GM23338 (cell line): ENCODE data around the gene KCNT1. TPM values are rescaled to one million over a fixed set of nuclear protein-coding genes. Genes with fewer than 3 reads are reported as not detected.

Source experiments
- ATAC-seq: fragments of 200-7000 bp; cut with Tn5 transposase; 3 replicates; pipeline ENCODE4 v1.9.1; 2020
- DNase-seq: peaks from one replicate; pipeline ENCODE4 v3.0.0-alpha.2; 2015; ENCODE audit warnings: low spot score
- H2AFZ ChIP-seq: fragments of 200-600 bp; sonication (generic); 2 replicates; pipeline ENCODE4 v1.8.0; 2016; ENCODE audit warnings: antibody characterized with exemption, mild to moderate bottlenecking, moderate library complexity
- H3F3A ChIP-seq: fragments of 200-600 bp; sonication (generic); replicated peaks from 2 replicates; pipeline ENCODE4 v1.8.0; 2017; ENCODE audit warnings: antibody characterized with exemption, mixed run types, low read depth
- H3K27ac ChIP-seq: fragments of 200-600 bp; sonication (generic); 2 replicates; pipeline ENCODE4 v1.6.1; 2016; ENCODE audit warnings: low read depth
- H3K27me3 ChIP-seq: fragments of 200-600 bp; sonication (generic); 2 replicates; pipeline ENCODE4 v1.8.0; 2016; ENCODE audit warnings: mild to moderate bottlenecking, mixed run types, moderate library complexity; ENCODE audit not compliant: insufficient read depth
- H3K36me3 ChIP-seq: fragments of 200-600 bp; sonication (generic); 2 replicates; pipeline ENCODE4 v1.8.0; 2016; ENCODE audit warnings: mild to moderate bottlenecking; ENCODE audit not compliant: insufficient read depth
- H3K4me1 ChIP-seq: fragments of 200-600 bp; sonication (generic); 2 replicates; pipeline ENCODE4 v1.8.0; 2016; ENCODE audit warnings: mild to moderate bottlenecking, moderate library complexity; ENCODE audit not compliant: insufficient read depth
- H3K4me2 ChIP-seq: fragments of 200-600 bp; sonication (generic); 2 replicates; pipeline ENCODE4 v1.7.1; 2017; ENCODE audit warnings: mixed run types
- H3K4me3 ChIP-seq: fragments of 200-600 bp; sonication (generic); 2 replicates; pipeline ENCODE4 v1.6.1; 2016; ENCODE audit warnings: mixed run types
- H3K79me2 ChIP-seq: fragments of 200-600 bp; sonication (generic); replicated peaks from 2 replicates; pipeline ENCODE4 v1.8.0; 2017; ENCODE audit warnings: mild to moderate bottlenecking; ENCODE audit not compliant: insufficient read depth
- H3K9me2 ChIP-seq: fragments of 200-600 bp; sonication (generic); 2 replicates; pipeline ENCODE4 v1.8.0; 2017; ENCODE audit not compliant: insufficient read depth
- H4K20me1 ChIP-seq: fragments of 200-600 bp; sonication (generic); replicated peaks from 2 replicates; pipeline ENCODE4 v1.8.0; 2017; ENCODE audit warnings: mild to moderate bottlenecking; ENCODE audit not compliant: insufficient read depth
- H3K27ac Mint-ChIP-seq: 2 replicates; pipeline ENCODE4 v1.8.0; 2020; ENCODE audit warnings: inconsistent platforms, mild to moderate bottlenecking, moderate library complexity, mixed read lengths
- H3K27me3 Mint-ChIP-seq: 3 replicates; pipeline ENCODE4 v1.8.0; 2022; ENCODE audit warnings: low read depth, mild to moderate bottlenecking, moderate library complexity, mixed read lengths, inconsistent platforms; ENCODE audit not compliant: insufficient read depth, poor library complexity
- H3K36me3 Mint-ChIP-seq: 3 replicates; pipeline ENCODE4 v1.8.0; 2021; ENCODE audit warnings: low read depth, mild to moderate bottlenecking, inconsistent platforms, moderate library complexity, mixed read lengths
- H3K4me1 Mint-ChIP-seq: 3 replicates; pipeline ENCODE4 v1.8.0; 2020; ENCODE audit warnings: mild to moderate bottlenecking, inconsistent platforms, mixed read lengths
- H3K4me3 Mint-ChIP-seq: 3 replicates; pipeline ENCODE4 v1.8.0; 2021; ENCODE audit warnings: moderate library complexity, mild to moderate bottlenecking, inconsistent platforms, mixed read lengths
- H3K9me3 Mint-ChIP-seq: 3 replicates; pipeline ENCODE4 v1.8.0; 2020; ENCODE audit warnings: moderate library complexity, mild to moderate bottlenecking, inconsistent platforms, mixed read lengths
- CREB1 ChIP-seq: fragments of 250-450 bp; sonication (Bioruptor Pico); IDR thresholded peaks from 2 replicates; pipeline ENCODE4 v1.5.0; 2020; ENCODE audit warnings: low read depth, mild to moderate bottlenecking, moderate library complexity
- EZH2phosphoT487 ChIP-seq: fragments of 200-600 bp; sonication (generic); IDR thresholded peaks from one replicate; pipeline ENCODE4 v1.8.1; 2018; ENCODE audit warnings: antibody characterized with exemption; ENCODE audit not compliant: unreplicated experiment
- NANOG ChIP-seq: IDR thresholded peaks from 2 replicates; pipeline ENCODE4 v1.6.1; 2016; ENCODE audit warnings: antibody characterized with exemption, borderline replicate concordance
- POLR2AphosphoS5 ChIP-seq: IDR thresholded peaks from 2 replicates; pipeline ENCODE4 v1.6.1; 2016; ENCODE audit warnings: antibody characterized with exemption, low read depth
- REST ChIP-seq: IDR thresholded peaks from one replicate; pipeline ENCODE4 v1.6.1; 2018; ENCODE audit warnings: antibody characterized with exemption; ENCODE audit not compliant: unreplicated experiment
- ZNF114 ChIP-seq: fragments of 250-450 bp; sonication (Bioruptor Pico); IDR thresholded peaks from 2 replicates; pipeline ENCODE4 v1.5.0; 2020; ENCODE audit warnings: mild to moderate bottlenecking, moderate library complexity
- ZNF331 ChIP-seq: fragments of 250-450 bp; sonication (Bioruptor Pico); IDR thresholded peaks from 2 replicates; pipeline ENCODE4 v1.5.0; 2020; ENCODE audit warnings: low read depth, mild to moderate bottlenecking, moderate library complexity
- ZNF462 ChIP-seq: fragments of 250-450 bp; sonication (Bioruptor Pico); IDR thresholded peaks from 2 replicates; pipeline ENCODE4 v1.5.0; 2020; ENCODE audit warnings: mild to moderate bottlenecking, moderate library complexity
- polyA plus RNA-seq: library from polyadenylated mRNA; unstranded; fragments of >200 nt; fragmentation: Nextera tagmentation; extraction: Ambion mirVana; gene quantifications from 2 replicates; pipeline ENCODE4 v1.2.1, GENCODE V29; 2016
- total RNA-seq: library from RNA; depleted of rRNA; stranded (reverse); fragments of >200 nt; shearing (Covaris generic); gene quantifications from 2 replicates; pipeline ENCODE4 v1.2.3, GENCODE V29; 2014

KCNT1 gene
- total and polyA plus RNA-seq, 2 experiments from 2014 or later, result 0.05 to 0.28 TPM

- H3K4me2 ChIP-seq, result no peak overlapping the region
- ATAC-seq (no peak), DNase-seq (no peak)
- TF ChIP-seq EZH2phosphoT487, result no peak
- peaks cover 3% of the 10 kb centered on the region; the same call in 2 of the 3 replicates for H3K4me1 Mint-ChIP-seq
- no peaks in the 10 kb centered on the region for H3K27me3 ChIP-seq
- H3K4me1 ChIP-seq, result no peaks in the 10 kb centered on the region
- H3K9me2 ChIP-seq, result no peaks in the 10 kb centered on the region
- H3F3A ChIP-seq, result no peaks in the 10 kb centered on the region
- no peaks in the 10 kb centered on the region for H4K20me1 ChIP-seq
- H3K36me3 ChIP-seq, result no peaks in the 10 kb centered on the region
- H3K27me3 Mint-ChIP-seq, result peaks cover 13% of the 10 kb centered on the region
- no peaks in the 10 kb centered on the region for H3K79me2 ChIP-seq
- no peak overlapping the region for H3K27ac Mint-ChIP-seq
- H3K36me3 Mint-ChIP-seq, result no peaks in the 10 kb centered on the region
- H3K9me3 Mint-ChIP-seq, result no peaks in the 10 kb centered on the region
- no peak overlapping the region for H3K4me3 Mint-ChIP-seq
- no peak overlapping the region for H3K27ac ChIP-seq
- H3K4me3 ChIP-seq, result no peak overlapping the region
- H2AFZ ChIP-seq, result no peak overlapping the region
Observed at GRCh38 chr9:135795391-135795790, 93.4 kb downstream of the KCNT1 start.

GRCh38 chr9:135796784-135797485 lies 95.0 kb downstream of the KCNT1 start:
- TF ChIP-seq CREB1 (CRISPR knock-in tag) (no peak), ZNF331 (CRISPR knock-in tag) (no peak), EZH2phosphoT487 (no peak), NANOG (no peak), ZNF114 (no peak), REST (no peak), ZNF462 (no peak), POLR2AphosphoS5 (no peak)
- Mint-ChIP-seq H3K4me1 (peaks cover 3% of the 10 kb centered on the region; the same call in 2 of the 3 replicates), H3K4me3 (no peak overlapping the region), H3K27ac (no peak overlapping the region), H3K27me3 (peaks cover 10% of the 10 kb centered on the region), H3K36me3 (no peaks in the 10 kb centered on the region), H3K9me3 (no peaks in the 10 kb centered on the region)
- Histone ChIP-seq H2AFZ (no peak overlapping the region), H3K27ac (no peak overlapping the region), H3K27me3 (no peaks in the 10 kb centered on the region), H3F3A (no peaks in the 10 kb centered on the region), H3K4me1 (no peaks in the 10 kb centered on the region), H3K4me3 (no peak overlapping the region), H3K4me2 (no peak overlapping the region), H3K36me3 (no peaks in the 10 kb centered on the region), H3K79me2 (no peaks in the 10 kb centered on the region), H3K9me2 (no peaks in the 10 kb centered on the region), H4K20me1 (no peaks in the 10 kb centered on the region)
- DNase-seq (no peak), ATAC-seq (no peak)
